HepG2 (cell line): Measurements from ENCODE around the gene COPS6. TPM values are rescaled to one million over a fixed set of nuclear protein-coding genes. Genes with fewer than 3 reads are reported as not detected.

Experiments used
- ARNTL ChIP-seq: sonication (generic); formaldehyde crosslinking; IDR thresholded peaks from 2 replicates; pipeline ENCODE4 v1.4.0; 2020; ENCODE audit warnings: mild to moderate bottlenecking, missing genetic modification reagents
- ATF7-NPFF ChIP-seq: sonication (generic); formaldehyde crosslinking; IDR thresholded peaks from 2 replicates; pipeline ENCODE4 v1.8.1; 2023; ENCODE audit warnings: mild to moderate bottlenecking, low read depth, missing genetic modification reagents, moderate library complexity
- CCAR2 ChIP-seq: fragments of 200-400 bp; formaldehyde crosslinking; optimal IDR thresholded peaks from 2 replicates; pipeline ENCODE3; 2018; ENCODE audit warnings: low read depth, mild to moderate bottlenecking, low read length, moderate library complexity
- CERS6 ChIP-seq: sonication (generic); formaldehyde crosslinking; IDR thresholded peaks from 2 replicates; pipeline ENCODE4 v1.5.0; 2020; ENCODE audit warnings: missing genetic modification reagents
- FOXA3 ChIP-seq: IDR thresholded peaks from 2 replicates; pipeline ENCODE4 v1.6.1; 2016; ENCODE audit warnings: missing genetic modification reagents, missing compliant biosample characterization
- HIC2 ChIP-seq: sonication (generic); formaldehyde crosslinking; IDR thresholded peaks from 2 replicates; pipeline ENCODE4 v1.9.0; 2022; ENCODE audit warnings: low read depth, missing genetic modification reagents
- HOXA3 ChIP-seq: sonication (generic); formaldehyde crosslinking; IDR thresholded peaks from 2 replicates; pipeline ENCODE4 v1.5.0; 2020; ENCODE audit warnings: missing genetic modification reagents
- NCOA2 ChIP-seq: sonication (generic); formaldehyde crosslinking; IDR thresholded peaks from 2 replicates; pipeline ENCODE4 v1.8.0; 2022; ENCODE audit warnings: inconsistent platforms
- NR2F6 ChIP-seq, 2 experiments: IDR thresholded peaks; 2 replicates each; pipeline ENCODE4 v1.6.1; 2016; ENCODE audit warnings: antibody characterized with exemption in 1 of 2, mild to moderate bottlenecking in 1 of 2
- PAXIP1 ChIP-seq: sonication (generic); formaldehyde crosslinking; conservative IDR thresholded peaks from 2 replicates; pipeline ENCODE4 v1.4.0; 2020; ENCODE audit warnings: mild to moderate bottlenecking, missing genetic modification reagents, moderate library complexity
- POLR2G ChIP-seq: fragments of 200-400 bp; formaldehyde crosslinking; IDR thresholded peaks from 2 replicates; pipeline ENCODE4 v1.6.1; 2018; ENCODE audit warnings: mild to moderate bottlenecking, low read depth, low read length, moderate library complexity
- PRMT3 ChIP-seq: sonication (generic); formaldehyde crosslinking; IDR thresholded peaks from 2 replicates; pipeline ENCODE4 v1.8.1; 2022; ENCODE audit warnings: low read depth, mild to moderate bottlenecking, moderate library complexity, missing genetic modification reagents, borderline replicate concordance
- TBX3 ChIP-seq: fragments of 450-650 bp; IDR thresholded peaks from 2 replicates; pipeline ENCODE4 v1.6.1; 2017; ENCODE audit warnings: antibody characterized with exemption, mild to moderate bottlenecking, inconsistent platforms, borderline replicate concordance
- ZBTB44 ChIP-seq: sonication (generic); formaldehyde crosslinking; IDR thresholded peaks from 2 replicates; pipeline ENCODE4 v1.4.0; 2020; ENCODE audit warnings: missing genetic modification reagents
- ZNF3 ChIP-seq: IDR thresholded peaks from 2 replicates; pipeline ENCODE4 v1.7.0; 2017; ENCODE audit warnings: inconsistent platforms
- ZNF549 ChIP-seq: sonication (generic); formaldehyde crosslinking; IDR thresholded peaks from 2 replicates; pipeline ENCODE4 v1.5.0; 2020; ENCODE audit warnings: missing genetic modification reagents
- ZNF580 ChIP-seq: IDR thresholded peaks from 2 replicates; pipeline ENCODE4 v1.6.1; 2016; ENCODE audit warnings: low read depth, borderline replicate concordance
- ZNF704 ChIP-seq: sonication (generic); formaldehyde crosslinking; IDR thresholded peaks from 2 replicates; pipeline ENCODE4 v1.8.1; 2023; ENCODE audit warnings: mild to moderate bottlenecking, inconsistent platforms, moderate library complexity, missing genetic modification reagents, borderline replicate concordance
- ZNF768 ChIP-seq: sonication (generic); formaldehyde crosslinking; IDR thresholded peaks from 2 replicates; pipeline ENCODE4 v1.4.0; 2020; ENCODE audit warnings: missing genetic modification reagents
- polyA plus RNA-seq, 8 experiments: library from polyadenylated mRNA; depleted of rRNA in 3 of 8; stranded (reverse) in 7 of 8; unstranded in 1 of 8; fragments of >200 nt; fragmentation: Illumina TruSeq in 4 of 8; extraction: Trizol in 4 of 8; gene quantifications; 2 replicates each; pipeline versions ENCODE4 v1.2.1 to v1.2.3, GENCODE V29; 2011 to 2016; ENCODE audit warnings: low read depth in 4 of 8, missing spikeins in 1 of 8, mixed read lengths in 1 of 8; ENCODE audit not compliant: insufficient read depth in 1 of 8
- total RNA-seq, 5 experiments: library from RNA; depleted of rRNA; stranded (reverse); fragments of >200 nt; fragmentation: Illumina TruSeq; extraction: Trizol; gene quantifications; 2 replicates each; pipeline ENCODE4 v1.2.3, GENCODE V29; 2016; ENCODE audit warnings: low read depth in 1 of 5

The COPS6 gene
- total and polyA plus RNA-seq, 2 of the 13 experiments (the other 11 are each of a cell fraction or from before 2014, with no cell fraction given) = 33.4 to 117 TPM

- TF ChIP-seq HIC2 (CRISPR knock-in tag) (no peak), PAXIP1 (no peak), ZNF580 (CRISPR knock-in tag) (peak; percentile 51; the same call in 1 of the 2 replicates), ZNF704 (CRISPR knock-in tag) (no peak), ATF7-NPFF (no peak), FOXA3 (CRISPR knock-in tag) (no peak; the same call in none of the 2 replicates), ZNF549 (0 out of 2 replicates have a peak, but pooled peaks have one; percentile 37), CCAR2 (no peak), CERS6 (no peak), ARNTL (CRISPR knock-in tag) (peak; percentile 40; the same call in 1 of the 2 replicates), HOXA3 (CRISPR knock-in tag) (peak; percentile 67; the same call in 1 of the 2 replicates), POLR2G (peak; percentile 70), ZBTB44 (CRISPR knock-in tag) (no peak), NCOA2 (CRISPR knock-in tag) (peak; percentile 32; the same call in 1 of the 2 replicates), ZNF3 (CRISPR knock-in tag) (no peak), PRMT3 (CRISPR knock-in tag) (no peak), ZNF768 (peak; percentile 48; the same call in 1 of the 2 replicates), NR2F6 (IDR thresholded peaks at IDR 0.05) (no peak), NR2F6 (CRISPR knock-in tag; IDR thresholded peaks at IDR 0.05) (no peak), TBX3 (peak; percentile 40; the same call in 1 of the 2 replicates)
Measured at GRCh38 chr7:100119072-100119969, 30.6 kb downstream of the COPS6 start, which contains the start of the genes CNPY4 and TAF6 (continued).
